NT2/D1 (cell line): ENCODE data around the gene ZNF133.

ENCODE experiments used
- SUZ12 ChIP-seq: IDR thresholded peaks from 2 replicates; pipeline ENCODE4 v1.6.1; 2011; ENCODE audit not compliant: insufficient read length, insufficient read depth; ENCODE audit errors: extremely low read depth
- YY1 ChIP-seq: IDR thresholded peaks from 2 replicates; pipeline ENCODE4 v1.6.1; 2011; ENCODE audit not compliant: insufficient read length, insufficient read depth
- ZNF274 ChIP-seq: IDR thresholded peaks from 2 replicates; pipeline ENCODE4 v1.6.1; 2011; ENCODE audit warnings: mild to moderate bottlenecking, low read depth, low read length

GRCh38 chr20:18304618-18305017 lies 16.3 kb downstream of the ZNF133 start:
- TF ChIP-seq YY1 (no peak), SUZ12 (no peak), ZNF274 (no peak)
